NCI-H748 (cell line): ENCODE results near the gene ACTL8.

Experiments
- DNase-seq: peaks from one replicate; lab custom pipeline; 2025; ENCODE audit not compliant: unreplicated experiment; lab: John Stamatoyannopoulos, UW

The ACTL8 gene

DNA sequence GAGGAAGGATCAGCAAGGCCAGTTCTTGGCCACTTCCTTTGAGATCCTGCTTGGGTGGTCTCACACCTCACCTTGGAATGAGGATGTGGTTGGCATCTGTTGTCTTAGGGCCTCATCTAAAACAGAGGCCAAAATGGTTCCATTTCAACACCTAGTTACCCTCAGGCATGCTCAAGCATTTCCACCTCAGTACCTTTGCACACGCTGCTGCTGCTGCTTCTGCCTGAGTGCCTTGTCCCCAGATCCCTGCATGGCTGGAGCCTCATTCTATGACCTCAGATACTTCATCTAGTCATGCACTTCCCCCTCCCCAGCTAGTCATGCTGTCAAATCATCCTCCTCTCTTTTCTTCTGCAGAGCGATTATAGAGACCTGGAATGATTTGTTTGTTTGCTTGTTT, 86.8 kb downstream of the ACTL8 start:
- no peak for DNase-seq

DNA sequence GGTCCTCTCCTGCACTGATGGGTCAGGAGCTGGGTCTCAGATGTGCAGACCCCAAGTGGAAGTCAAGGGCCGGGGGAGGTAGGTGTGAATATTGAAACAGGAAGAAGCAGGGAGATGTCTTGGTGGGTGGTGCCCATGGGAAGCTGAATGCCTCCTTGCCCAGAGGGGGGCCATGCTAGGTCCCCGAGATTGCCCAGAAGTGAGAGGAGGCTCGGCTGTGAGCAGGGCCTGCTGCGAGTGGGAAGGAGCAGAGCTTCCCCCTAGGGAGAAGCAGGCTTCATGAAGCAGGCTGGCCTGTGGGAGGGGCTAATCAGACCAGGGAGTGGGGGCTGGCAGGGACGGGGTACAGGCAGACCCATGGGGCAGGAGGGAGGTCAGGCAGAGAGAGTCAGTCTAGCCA, 87.6 kb downstream of the ACTL8 start:
- no peak for DNase-seq

DNA sequence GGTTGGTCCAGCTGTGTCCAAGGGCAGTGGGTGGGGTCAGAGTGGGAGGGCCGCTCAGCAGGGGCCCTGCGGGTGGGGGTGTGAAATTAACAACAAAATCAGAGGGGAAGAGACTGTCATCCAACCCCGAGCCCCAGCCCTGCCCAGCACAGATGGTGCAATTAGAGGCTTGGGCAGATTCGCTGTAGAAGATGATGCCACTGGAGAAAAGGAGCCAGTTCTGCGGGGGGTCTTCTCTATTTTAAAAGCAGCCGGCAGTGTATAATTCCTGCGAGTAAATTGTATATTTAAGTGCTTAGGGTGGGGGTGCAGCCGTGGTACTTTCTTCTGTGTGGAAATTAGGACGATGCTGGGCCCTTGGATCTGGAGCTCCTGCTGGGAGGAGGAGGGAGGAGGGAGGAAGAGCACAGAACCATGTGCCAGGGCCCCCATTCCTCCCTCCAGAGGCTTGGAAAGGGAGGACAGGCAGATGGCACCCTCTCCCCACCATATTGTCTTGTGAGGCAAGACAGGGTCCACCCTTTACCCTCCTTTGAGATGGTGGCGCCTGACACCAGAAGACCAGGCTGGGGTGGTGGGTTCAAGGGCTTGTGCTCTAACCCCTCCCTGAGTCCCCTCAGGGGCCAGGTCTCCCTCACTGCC, 89.2 kb downstream of the ACTL8 start:
- DNase-seq: no peak

DNA sequence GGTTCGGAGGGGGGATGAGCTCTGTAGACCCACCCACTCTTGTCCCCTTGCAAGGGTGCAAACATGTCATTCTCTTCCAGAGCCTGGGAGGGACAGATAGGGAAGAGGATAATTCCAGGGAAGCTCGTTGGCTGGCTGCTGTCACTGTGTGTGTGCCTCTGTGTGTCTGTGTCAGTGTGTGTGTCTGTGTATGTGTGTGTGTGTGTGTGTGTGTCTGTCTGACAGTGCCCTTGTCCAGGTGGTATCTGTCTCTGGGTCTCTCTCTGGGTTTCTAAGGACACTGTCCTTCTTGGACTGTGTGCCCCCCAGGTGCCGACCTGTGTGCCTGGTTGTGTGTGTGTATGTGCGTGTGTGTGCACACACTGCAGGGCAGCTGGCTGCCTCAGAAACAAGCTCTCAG, 90.5 kb downstream of the ACTL8 start:
- DNase-seq: no peak

DNA sequence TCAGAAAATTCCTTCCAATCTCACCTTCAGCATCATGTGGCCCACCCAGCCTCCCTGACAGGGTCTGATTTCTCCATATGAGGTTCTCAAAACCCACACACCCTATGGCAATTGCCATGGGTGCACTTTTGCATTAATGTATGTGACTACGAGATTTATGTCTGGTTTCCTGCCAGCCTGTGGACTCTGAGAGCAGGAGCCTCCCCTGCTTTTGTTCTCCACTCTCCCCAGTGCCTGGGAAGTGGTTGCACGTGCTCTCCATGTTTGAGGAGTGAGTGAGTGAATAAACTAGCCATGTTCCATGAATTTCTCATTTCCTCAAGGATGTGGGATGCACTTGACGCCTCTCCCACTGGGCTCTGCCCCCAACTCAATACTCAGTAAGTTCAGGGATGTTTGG, 91.2 kb downstream of the ACTL8 start:
- no peak for DNase-seq

DNA sequence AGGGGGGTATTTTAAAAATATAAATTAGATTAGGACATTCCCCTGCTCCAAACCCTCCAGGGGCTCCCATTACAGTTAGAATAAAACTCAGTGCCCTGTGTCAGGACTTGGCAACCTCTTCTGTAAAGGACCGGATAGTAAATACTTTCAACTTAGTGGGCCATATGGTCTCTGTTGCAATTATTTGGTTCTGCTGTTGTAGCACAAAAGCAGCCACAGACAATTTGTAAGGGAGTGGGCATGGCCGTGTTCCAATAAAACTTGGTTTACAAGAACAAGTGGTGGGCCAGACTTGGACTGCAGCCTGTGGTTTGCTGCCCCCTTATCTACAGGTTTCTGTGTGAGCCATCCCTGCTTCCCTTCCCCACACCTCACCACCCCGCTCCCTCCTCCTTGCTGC, 92.0 kb downstream of the ACTL8 start:
- no peak for DNase-seq

DNA sequence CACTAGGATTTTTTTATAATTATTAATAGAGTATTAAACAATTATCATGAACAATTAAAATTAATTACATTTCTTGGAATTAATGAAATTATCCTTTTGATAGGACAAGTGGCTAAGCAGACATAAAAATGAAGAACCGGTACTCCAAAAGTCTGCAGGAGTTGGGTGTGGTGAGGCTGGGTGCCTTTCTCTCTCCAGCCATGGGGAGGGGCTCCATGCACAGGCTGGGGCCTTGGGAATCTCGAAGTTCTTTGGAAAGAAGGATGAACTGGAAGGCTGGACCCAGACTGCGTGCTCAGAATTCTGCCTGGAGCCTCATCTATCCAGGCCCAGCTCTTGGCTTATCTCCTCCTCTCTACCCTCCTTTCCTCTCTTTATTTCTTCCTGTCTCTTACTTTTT, 94.1 kb downstream of the ACTL8 start:
- DNase-seq: no peak

DNA sequence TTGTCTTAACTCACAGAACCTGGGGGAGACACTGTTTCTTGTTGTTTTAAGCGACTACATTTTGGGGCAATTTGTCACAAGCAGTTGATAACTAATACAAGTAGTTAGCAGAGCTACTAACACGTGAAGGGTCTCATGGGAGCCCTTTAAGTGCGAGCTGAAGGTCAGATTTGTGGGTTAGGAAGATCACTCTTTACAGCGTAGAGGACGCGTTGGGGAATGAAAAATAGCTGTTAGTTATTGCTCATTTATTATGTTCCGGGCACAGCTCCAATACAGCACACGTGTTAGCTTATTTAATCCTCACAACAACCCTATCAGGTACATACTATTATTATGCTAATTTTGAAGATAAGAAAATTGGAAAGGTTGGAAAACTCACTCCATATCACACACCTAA, 95.9 kb downstream of the ACTL8 start:
- no peak for DNase-seq

DNA sequence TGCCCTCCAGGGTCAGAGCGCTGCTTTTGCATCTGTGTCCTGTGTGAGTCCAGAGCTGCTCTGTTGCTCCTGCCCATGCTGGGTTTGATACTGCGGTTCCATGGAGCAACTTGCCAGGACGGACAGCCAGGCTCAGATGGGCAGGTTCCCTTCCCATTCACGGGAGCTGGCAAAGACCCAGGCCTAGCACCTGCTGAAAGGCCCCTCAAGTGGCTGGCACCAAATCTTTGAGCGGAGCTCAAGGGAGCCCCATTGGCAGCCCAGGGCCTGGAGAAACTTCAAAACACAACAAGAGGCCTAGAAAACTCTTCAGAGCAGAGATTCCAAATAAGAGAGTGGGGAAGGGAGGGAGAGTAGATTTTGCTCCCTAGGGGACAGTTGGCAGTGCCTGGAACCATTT, 97.2 kb downstream of the ACTL8 start:
- no peak for DNase-seq

DNA sequence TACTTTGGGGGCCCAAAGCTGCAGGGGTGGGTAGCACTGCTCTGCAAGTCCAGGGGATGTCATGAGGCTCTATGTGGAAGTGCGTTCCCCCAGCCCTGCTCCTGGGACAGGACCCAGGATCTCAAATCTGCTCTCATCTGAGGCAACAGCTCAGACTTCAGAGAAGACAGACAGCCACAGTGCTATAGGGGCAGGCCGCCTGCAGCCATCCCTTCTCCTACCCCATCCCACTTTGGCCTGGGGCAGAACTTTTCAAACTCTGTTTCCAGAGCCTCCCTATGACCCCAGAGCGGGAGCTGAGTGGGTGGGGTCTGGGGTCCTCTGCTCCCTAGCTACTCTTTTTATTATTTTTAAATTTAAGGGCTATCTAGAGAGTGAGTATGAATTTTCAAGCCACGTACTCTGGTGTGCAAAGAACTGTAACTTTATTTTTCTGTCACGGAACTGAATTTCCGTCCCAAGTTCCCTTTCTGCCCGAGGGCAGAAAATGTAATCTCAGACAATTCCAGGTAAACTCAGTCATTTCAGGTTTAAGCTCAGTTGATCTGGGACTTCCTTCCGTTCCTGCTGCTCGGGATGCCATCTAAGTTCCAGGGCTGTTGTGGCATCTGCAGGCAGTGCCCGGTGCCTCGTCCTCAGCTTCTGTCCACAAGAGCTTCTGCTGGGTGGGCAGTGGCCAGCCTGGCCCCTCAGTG, 98.3 kb downstream of the ACTL8 start:
- DNase-seq: no peak

DNA sequence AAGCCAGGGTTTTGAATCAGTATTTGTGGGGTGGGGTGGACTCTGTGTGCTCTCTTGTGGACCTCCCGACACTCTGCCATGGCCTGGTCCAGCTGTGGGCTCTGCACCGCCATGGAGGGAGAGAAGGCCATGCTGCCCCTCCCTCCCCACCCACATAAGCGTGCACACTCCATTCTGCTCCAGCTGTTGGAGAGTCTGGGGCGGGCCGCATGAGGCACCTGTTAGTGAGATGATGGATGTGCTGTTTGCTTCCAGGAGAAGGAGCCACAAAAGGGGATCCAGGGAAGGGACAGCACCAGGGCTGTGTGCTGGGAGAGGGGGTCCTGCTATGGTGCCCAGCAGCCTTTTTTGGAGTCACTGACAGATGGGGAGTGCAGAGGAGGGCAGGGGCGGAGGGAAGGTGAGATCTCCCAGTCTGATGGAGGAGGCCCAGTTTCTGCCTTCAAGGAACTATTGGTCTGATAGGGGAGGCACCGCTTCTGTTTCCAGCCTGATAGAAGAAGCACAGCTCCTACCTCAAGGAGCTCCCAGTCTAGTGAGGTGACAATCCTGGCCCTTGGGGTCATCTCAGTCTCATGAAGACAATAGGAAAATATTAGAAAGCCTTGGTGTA, 101.5 kb downstream of the ACTL8 start:
- DNase-seq: no peak

DNA sequence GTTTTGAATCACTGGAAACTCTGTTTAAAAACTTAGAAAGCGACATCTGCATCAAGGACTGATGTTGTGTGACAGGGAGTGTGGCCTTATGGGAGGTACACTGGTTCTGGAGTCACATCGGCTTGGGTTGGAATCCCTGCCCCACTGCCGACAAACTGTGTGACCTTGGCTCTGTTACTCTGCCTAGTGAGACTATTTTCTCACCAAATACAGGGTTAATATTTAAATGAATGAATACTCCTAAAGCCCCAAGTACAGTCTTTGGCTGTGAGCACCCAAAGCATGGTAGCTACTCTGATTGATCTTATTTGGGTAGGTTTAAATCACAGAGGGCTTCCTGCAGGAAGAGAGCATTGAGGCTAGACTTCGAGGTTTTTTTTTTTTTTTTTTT, 102.0 kb downstream of the ACTL8 start:
- DNase-seq: no peak

DNA sequence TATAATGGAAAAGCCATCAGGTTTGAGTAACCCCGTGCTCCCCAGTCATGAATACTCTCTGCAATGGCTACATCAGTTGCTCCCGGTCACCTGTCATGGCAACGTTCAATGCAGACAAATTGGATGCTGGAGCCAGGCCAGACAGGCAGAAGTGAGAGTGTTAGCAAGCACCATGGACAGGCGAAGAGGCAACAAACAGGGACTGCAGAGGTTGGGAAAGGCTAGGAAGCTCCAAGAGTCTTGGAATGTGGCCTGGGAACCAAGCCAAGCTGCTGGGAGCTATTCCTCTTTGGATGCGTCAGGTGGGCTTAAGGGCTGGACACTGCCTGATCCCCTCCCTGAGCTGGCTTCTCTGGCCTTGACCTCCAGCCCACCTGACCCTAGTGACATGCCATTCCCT, 102.9 kb downstream of the ACTL8 start:
- DNase-seq: no peak

DNA sequence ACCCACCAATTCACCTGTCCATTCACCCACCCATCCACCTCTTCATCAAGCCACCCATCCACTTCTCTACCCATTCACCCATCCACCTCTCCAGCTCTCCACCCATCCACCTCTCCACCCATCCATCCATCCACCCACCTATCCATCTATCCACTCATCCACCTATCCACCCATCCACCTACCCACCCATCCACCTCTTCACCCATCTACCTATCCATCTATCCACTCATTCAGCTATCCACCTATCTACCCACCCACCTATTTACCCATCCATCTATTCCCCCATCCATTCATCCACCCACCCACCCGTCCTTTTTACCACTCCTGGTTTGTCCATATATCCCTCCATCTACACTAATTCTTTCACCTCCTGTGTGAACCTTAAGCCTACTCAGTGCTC, 105.7 kb downstream of the ACTL8 start:
- no peak for DNase-seq

DNA sequence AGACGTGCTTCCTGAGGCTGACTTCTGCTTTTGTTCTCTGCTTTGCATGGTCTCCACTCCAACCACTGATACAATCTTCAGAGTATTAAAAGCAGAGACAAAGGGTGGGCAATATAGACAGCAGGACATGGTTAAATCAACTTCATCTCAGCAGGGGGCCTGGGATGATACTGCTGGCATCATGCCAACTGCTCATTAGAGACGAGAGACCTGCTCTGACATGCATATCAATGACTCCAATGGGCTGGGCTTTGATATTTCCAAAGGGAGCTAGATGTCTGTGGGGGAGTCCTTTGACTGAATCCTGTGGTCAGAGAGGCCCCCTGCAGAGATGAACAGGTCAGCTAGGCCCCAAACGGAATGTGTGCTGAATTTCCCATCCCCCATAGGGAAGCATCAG, 106.6 kb downstream of the ACTL8 start:
- DNase-seq: peak; percentile 80

DNA sequence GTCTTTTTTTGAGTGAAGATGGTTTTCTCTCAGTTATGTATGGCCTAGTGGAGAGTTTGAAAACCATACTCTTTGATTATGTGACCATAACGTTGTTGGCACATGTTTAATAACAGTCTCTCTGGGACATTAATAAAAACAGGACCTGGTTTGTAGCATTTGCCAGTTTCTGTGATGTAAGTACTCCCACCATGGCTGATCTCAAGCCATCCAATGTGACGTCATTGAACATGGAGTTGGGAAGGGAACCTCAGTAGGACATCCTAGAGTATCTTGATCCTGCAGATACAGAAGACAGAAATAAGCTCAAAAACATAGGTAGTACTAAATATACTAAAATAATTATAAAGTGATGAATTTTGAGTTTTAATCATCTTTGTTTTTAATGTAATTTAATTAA, 107.0 kb downstream of the ACTL8 start:
- no peak for DNase-seq

DNA sequence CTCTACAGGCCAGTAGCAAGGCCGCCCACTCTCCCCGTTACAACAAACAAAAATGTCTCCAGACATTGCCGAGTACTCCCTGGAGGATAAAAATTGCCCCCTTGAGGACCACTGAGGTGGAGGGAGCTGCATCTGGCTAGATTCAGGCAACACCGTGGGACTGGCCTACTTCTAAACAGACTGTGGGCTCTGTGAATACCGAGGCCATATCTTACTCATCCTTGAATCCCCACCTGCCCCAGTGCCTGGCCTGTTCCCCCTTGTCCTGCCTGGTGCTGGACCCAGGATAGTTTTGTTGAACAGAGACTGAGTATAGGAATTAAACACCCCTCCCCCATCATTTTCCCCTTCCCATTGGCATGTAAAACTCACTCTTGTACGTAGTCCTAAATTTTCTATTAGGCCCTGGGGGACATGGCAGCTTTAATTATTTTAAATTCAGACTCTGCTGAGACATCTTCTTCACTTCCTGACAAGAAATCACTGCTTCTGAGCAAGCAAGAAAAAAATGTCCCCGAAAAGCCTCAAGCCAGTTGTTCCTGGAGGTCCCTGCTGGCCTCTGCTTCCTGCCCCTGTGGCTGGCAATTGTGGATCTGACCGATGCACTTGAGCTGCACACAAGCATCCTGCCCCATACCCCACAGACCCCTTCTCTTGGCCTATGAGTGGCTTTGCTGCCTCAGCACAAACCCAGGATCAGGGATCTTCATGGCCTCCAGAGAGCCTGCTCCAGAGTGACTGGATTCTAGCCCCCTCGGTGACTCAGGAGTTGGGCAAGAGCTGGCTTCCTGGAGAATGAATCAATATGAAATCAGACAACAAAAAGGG, 111.0 kb downstream of the ACTL8 start:
- no peak for DNase-seq

DNA sequence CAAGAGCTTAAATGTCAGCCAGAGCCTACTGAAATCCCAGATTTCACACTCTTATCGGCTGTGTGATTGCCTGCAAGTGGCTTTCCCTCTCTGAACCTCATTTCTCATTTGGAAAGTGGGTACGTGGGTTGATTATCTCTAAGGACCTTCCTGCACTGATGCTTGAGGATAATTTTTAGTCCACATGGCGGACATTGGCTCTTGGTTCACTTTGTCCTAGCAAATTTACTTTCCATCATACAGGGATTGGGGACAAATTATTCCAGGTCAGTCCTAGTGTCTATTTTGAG, 111.6 kb downstream of the ACTL8 start:
- DNase-seq: no peak

DNA sequence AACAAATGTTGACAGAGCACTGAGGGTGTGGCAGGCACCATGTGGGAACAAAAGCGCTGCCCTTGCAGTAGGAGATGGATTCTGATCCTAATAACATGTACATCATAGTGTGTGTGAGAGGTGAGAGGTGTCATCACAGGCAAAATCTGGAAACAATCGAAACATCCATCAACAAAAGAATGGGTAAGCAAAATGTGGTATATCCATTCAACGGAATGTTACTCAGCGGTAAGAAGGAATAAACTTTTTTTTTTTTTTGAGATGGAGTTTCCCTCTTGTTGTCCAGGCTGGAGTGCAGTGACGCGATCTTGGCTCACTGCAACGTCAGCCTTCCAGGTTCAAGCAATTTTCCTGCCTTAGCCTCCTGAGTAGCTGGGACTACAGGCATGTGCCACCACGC, 112.3 kb downstream of the ACTL8 start:
- DNase-seq: no peak

DNA sequence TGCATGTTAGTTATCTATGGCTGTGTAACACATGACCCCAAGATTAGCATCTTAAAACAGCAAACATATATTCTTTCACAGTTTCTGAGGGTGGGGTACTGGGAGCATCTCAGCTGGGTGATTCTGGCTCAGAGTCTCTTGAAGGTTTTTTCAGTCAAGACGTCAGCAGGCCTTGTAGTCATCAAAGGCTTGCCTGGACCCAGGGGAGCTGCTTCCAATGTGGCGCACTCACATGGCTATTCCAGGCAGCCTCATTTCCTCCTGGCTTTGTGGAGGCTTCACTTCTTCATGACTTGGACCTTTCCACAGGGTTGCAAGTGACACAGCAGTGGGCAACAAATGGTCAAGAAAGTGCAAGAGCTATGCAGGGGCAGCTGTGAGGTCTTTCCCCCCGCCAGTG, 114.7 kb downstream of the ACTL8 start:
- DNase-seq: no peak

DNA sequence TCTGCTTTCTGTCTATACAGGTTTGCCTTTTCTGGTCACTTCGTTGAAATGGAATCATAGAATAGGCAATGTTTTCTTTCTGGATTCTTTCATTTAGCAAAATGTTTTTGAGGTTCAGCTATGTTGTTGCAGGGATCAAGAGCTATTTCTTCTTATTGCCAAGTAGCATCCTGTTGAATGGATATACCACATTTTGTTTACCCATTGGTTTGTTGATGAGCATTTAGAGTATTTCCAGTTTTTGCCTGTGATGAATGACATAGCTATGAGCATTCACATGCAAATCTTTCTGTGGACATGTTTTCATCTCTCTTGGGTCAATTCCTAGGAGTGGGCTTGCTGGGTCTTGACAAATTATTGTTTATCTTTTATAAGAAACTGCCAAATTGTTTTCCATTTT, 115.5 kb downstream of the ACTL8 start:
- DNase-seq: no peak

DNA sequence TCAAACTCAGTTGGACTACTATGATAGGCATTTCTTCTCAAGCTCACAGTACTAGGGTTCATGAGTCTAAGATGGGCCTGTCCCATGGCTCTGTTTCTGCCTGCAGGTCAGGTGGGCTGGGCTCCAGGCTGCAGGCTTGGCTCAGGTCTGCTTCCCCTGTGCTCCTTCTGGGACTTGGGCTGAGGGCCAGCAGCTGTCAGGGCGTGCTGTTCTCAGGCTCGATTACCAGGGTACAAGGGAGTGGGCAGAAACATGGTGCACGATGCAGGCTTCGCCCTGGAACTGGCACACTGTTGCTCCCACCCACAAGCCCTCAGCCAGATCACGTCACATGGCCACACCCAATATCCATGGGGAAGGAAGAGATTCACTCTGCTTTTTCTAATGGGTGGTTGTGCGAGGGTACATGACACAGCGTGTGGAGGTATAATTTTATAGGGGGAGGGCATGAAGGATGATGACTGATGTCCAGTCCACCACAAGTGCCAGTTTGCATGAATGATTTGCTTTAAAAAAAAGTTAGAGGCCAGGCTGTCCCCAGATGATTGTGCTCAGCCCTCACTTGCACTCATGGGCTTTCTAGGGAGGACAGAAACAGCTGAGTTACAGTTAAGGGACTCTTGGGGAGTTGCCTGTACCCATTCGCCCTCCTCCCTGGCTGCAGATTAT, 118.0 kb downstream of the ACTL8 start:
- DNase-seq: no peak
